DMS 273 (cell line): Measurements from ENCODE around the gene PABPC1L2B.
"Not testable (repeated sequence)": the region's sequence is repeated elsewhere in the genome, so short reads cannot be mapped to it uniquely, and the experiment has no call there.

Experiments
- DNase-seq: peaks from one replicate; lab custom pipeline; 2025; ENCODE audit not compliant: unreplicated experiment; lab: John Stamatoyannopoulos, UW

Gene PABPC1L2B

DNA sequence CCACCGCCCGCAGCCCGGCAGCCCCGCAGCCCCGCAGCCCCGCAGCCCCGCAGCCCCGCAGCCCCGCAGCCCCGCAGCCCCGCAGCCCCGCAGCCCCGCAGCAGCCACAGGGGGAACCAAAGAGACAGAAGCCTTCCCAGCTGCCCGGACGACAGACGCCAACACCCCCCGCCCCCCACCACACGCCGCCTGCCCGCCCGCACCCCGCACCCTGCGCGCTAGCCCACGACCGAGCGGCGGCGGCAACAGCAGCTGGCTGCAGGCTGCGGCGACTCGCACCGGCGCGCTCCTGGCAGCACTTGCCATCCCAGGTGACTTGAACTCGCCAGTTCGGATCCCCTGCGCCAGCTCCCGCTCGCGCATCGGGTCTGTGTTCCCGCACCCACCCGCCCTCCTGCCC is at the start of gene PABPC1L2B:
Gene PABPC1L2B, plus strand, starts transcription at position 207 of the 400 bp plus-strand sequence. CDS start 704 bp downstream, outside the sequence.
- DNase-seq, result not testable (repeated sequence)

DNA sequence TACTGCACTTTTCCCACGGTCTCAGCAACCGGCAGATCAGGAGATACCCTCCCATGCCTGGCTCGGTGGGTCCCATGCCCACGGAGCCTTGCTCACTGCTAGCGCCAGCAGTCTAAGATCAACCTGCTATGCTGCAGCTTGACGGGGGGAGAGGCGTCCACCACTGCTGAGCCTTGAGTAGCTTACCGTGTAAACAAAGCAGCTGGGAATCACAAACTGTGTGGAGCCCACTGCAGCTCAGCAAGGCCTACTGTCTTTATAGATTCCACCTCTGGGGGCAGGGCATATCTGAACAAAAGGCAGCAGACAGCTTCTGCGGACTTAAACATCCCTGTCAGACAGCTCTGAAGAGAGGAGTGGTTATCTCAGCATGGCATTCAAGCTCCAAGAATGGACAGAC is 42.8 kb upstream of the PABPC1L2B start:
- not testable (repeated sequence) for DNase-seq

DNA sequence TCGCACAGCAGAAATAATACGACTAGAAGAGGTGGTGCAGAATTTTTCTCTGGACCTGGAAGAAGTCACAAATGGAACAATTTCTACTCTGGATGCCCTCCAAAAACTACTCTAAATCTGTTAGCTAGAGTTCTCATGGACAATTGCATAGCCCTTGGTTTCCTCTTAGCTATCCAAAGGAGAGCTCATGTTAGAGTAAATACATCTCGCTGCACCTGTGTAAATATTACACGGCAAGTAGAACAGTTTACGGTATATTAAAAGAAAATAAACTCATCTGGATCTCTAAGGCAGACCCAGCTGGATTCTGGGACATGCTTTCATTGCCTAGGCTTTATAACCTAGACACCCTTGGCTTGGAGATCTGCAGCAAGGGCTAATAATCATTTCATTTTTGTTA is 30.9 kb upstream of the PABPC1L2B start:
- not testable (repeated sequence) for DNase-seq

DNA sequence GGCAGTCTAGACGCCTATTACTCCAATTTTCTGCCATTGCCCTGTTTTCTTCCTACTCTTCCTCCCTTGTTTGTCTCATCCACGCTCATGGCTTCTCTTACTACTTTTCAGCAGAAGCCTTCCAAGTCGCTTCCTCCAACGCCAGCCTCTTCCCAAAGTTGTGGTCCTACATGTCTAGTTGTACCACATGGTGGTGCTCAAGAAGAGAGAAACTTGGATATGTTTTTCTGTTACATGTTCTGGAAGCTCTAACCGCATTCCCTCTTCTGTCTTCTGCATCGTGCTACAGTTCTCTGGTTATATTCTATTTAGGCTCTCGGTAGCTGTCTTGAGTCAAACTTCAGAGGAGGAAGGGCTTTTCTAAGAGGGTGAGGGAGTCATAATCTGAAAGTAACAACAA is 27.9 kb upstream of the PABPC1L2B start:
- DNase-seq, result not testable (repeated sequence)

DNA sequence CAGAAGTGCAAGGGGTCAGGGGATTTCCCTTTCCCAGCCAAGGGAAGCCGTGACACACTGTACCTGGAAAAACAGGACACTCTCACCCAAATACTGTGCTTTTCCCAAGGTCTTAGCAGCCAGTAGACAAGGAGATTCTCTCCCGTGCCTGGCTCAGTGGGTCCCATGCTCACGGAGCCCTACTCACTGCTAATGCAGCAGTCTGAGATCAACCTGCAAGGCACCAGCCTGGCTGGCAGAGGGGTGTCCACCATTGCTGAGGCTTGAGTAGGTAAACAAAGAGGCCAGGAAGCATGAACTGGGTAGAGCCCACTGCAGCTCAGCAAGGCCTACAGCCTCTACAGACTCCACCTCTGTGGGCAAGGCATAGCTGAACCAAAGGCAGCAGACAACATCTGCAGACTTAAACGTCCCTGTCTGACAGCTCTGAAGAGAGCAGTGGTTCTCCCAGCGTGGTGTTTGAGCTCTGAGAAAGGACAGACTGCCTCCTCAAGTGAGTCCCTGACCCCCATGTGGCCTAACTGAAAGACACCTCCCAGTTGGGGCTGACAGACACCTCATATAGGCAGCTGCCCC is 21.8 kb upstream of the PABPC1L2B start:
- DNase-seq, result not testable (repeated sequence)

DNA sequence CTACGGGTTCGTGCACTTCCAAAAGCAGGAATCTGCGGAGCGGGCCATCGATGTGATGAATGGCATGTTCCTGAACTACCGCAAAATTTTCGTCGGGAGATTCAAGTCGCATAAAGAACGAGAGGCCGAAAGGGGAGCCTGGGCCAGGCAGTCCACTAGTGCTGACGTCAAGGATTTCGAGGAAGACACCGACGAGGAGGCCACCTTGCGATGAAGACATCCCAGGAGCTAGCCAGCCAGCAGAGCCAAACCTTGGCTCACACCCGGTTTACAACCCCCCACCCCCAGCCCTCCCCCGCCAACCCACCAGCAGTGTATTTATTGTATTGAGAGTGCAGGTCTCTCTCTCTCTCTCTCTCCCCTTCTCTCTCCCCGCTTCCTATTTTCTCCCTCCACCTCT is 1.3 kb downstream of the PABPC1L2B start:
- DNase-seq, result not testable (repeated sequence)

DNA sequence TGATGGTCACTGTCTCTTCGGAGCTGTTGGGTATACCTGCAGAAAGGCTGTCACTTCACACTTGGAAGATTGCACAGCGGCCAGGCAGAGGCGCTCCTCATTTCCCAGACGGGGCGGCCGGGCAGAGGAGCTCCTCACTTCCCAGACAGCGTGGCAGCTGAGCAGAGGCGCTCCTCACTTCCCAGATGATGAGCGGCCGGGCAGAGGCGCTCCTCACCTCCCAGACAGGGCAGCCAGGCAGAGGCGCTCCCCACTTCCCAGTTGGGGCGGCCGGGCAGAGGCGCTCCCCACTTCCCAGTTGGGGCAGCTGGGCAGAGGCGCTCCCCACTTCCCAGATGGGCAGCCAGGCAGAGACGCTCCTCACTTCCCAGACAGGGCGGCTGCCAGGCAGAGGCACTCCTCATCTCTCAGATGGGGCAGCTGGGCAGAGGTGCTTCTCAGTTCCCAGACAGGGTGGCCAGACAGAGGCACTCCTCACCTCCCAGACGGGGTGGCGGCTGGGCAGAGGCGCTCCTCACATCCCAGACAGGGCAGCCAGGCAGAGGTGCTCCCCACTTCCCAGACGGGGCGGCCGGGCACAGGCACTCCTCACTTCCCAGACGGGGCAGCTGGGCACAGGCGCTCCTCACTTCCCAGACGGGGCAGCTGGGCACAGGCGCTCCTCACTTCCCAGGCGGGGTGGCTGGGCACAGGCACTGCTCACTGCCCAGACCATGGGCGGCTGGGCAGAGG is 18.8 kb downstream of the PABPC1L2B start:
- DNase-seq, result no peak

DNA sequence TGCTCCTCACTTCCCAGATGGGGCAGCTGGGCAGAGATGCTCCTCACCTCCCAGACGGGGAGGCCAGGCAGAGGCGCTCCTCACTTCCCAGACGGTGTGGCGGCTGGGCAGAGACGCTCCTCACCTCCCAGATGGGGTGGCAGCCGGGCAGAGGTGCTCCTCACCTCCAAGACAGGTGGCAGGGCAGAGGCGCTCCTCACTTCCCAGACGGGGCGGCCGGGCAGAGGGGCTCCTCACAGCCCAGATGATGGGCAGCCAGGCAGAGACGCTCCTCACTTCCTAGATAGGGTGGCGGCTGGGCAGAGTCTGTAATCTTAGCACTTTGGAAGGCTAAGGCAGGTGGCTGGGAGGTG is 19.3 kb downstream of the PABPC1L2B start:
- DNase-seq, result not testable (repeated sequence)

DNA sequence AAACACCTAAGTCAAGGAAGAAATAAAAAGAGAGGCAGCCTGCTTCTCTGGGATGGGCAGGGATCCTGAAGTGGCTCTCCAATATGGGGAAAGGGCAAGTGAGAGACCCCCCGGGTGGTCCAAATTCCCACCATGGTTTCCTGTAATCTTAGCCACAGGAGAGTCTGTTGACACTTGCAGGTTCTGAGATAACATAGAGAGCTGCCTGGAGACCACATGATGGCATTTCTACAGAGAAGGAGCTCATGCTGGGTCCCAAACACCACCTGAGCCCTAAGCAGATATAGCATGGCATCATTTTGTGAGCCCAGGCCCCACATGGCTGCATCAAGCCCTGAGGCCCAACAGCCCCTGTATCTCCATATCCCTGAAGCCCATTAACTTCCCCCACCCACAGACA is 26.1 kb downstream of the PABPC1L2B start:
- DNase-seq, result no peak
